HCT116 (cell line): Measurements from ENCODE around the gene SIK3. TPM values are rescaled to one million over a fixed set of nuclear protein-coding genes. Genes with fewer than 3 reads are reported as not detected.

Experiments
- ATAC-seq: fragments of 200-7000 bp; cut with Tn5 transposase; 2 replicates; pipeline ENCODE4 v1.9.1; 2020; ENCODE audit warnings: mild to moderate bottlenecking, moderate library complexity
- BruUV-seq: library from RNA; stranded (reverse); fragments of 400-500 nt; replicated peaks from 2 replicates; lab custom pipeline; 2021; lab: Mats Ljungman, UMichigan
- CTCF ChIA-PET: fragments of 300-600 bp; sonication (Branson Sonifier 250); formaldehyde crosslinking; loops from one replicate; lab custom pipeline; 2021; ENCODE audit warnings: antibody characterized with exemption; lab: Charles Lee
- POLR2A ChIA-PET: fragments of 300-600, 350-600 bp; sonication (Branson Sonifier 250); formaldehyde crosslinking; loops from one replicate; lab custom pipeline; 2021; ENCODE audit warnings: antibody characterized with exemption; lab: Charles Lee
- RAD21 ChIA-PET, 2 experiments: fragments of 300-600 bp; sonication (Branson Sonifier 250); formaldehyde crosslinking; loops; one replicate each; lab custom pipeline; 2023; ENCODE audit warnings: low total read pairs in 2 of 2; ENCODE audit not compliant: uncharacterized antibody in 2 of 2, unreplicated experiment in 2 of 2, low non-redundant PET in 1 of 2; lab: Charles Lee
- DNase-seq: peaks from one replicate; pipeline ENCODE4 v3.0.0-alpha.2; 2010; ENCODE audit warnings: low read depth, low spot score
- H2AFZ ChIP-seq: fragments of 200-600 bp; shearing (Covaris generic), sonication (generic); 2 replicates; pipeline ENCODE4 v1.6.1; 2017; ENCODE audit warnings: low read depth, mixed run types, mixed read lengths, antibody characterized with exemption, low read length; ENCODE audit not compliant: poor library complexity, severe bottlenecking
- H3K27ac ChIP-seq: 2 replicates; pipeline ENCODE4 v1.5.1; 2012; ENCODE audit warnings: low read depth, low read length
- H3K27me3 ChIP-seq: fragments of 200-600 bp; sonication (generic); 2 replicates; pipeline ENCODE4 v1.6.1; 2016; ENCODE audit warnings: mixed run types, low read length, mixed read lengths; ENCODE audit not compliant: insufficient read depth
- H3K36me3 ChIP-seq, 2 experiments: fragments of 200-500 bp in 1 of 2; fragments of 200-600 bp in 1 of 2; sonication (Bioruptor generic) in 1 of 2; sonication (generic) in 1 of 2; 2 replicates each; pipeline versions ENCODE4 v1.5.1 to v1.6.1; 2014 to 2016; ENCODE audit warnings: low read length in 2 of 2, inconsistent platforms in 1 of 2, mixed read lengths in 1 of 2, mixed run types in 1 of 2; ENCODE audit not compliant: insufficient read depth in 2 of 2, control insufficient read depth in 1 of 2
- H3K4me1 ChIP-seq, 2 experiments: fragments of 200-600 bp in 1 of 2; sonication (generic) in 1 of 2; 2 replicates each; pipeline versions ENCODE4 v1.5.1 to v1.6.1; 2012 to 2017; ENCODE audit warnings: low read length in 2 of 2, inconsistent platforms in 1 of 2, mild to moderate bottlenecking in 1 of 2, mixed read lengths in 1 of 2, mixed run types in 1 of 2, moderate library complexity in 1 of 2; ENCODE audit not compliant: insufficient read depth in 2 of 2, control insufficient read depth in 1 of 2
- H3K4me2 ChIP-seq: fragments of 200-600 bp; sonication (generic); 2 replicates; pipeline ENCODE4 v1.6.1; 2017; ENCODE audit warnings: mixed run types, low read length, mixed read lengths
- H3K4me3 ChIP-seq, 2 experiments: fragments of 200-600 bp in 1 of 2; sonication (generic) in 1 of 2; replicated peaks in 1 of 2; 2 replicates each; pipeline ENCODE4 v1.5.1; 2011 to 2016; ENCODE audit warnings: low read length in 2 of 2, control low read depth in 1 of 2, low read depth in 1 of 2, mild to moderate bottlenecking in 1 of 2, mixed read lengths in 1 of 2, mixed run types in 1 of 2
- H3K79me2 ChIP-seq: fragments of 200-600 bp; sonication (generic); 2 replicates; pipeline ENCODE4 v1.6.1; 2017; ENCODE audit warnings: mild to moderate bottlenecking, mixed run types, low read length, moderate library complexity, mixed read lengths; ENCODE audit not compliant: insufficient read depth
- H3K9ac ChIP-seq: fragments of 200-600 bp; sonication (generic); 2 replicates; pipeline ENCODE4 v1.6.1; 2016; ENCODE audit warnings: low read length, mixed read lengths
- H3K9me2 ChIP-seq: fragments of 200-600 bp; sonication (generic), shearing (Covaris generic); 2 replicates; pipeline ENCODE4 v1.6.1; 2017; ENCODE audit warnings: mixed run types, mild to moderate bottlenecking, moderate library complexity; ENCODE audit not compliant: insufficient read depth
- H3K9me3 ChIP-seq, 2 experiments: fragments of 200-500 bp in 1 of 2; fragments of 200-600 bp in 1 of 2; sonication (Bioruptor generic) in 1 of 2; sonication (generic) in 1 of 2; 2 replicates each; pipeline ENCODE4 v1.6.1; 2014 to 2017; ENCODE audit warnings: low read length in 2 of 2, mixed read lengths in 2 of 2, inconsistent platforms in 1 of 2, low read depth in 1 of 2, mild to moderate bottlenecking in 1 of 2, mixed run types in 1 of 2, moderate library complexity in 1 of 2; ENCODE audit not compliant: control insufficient read depth in 1 of 2, insufficient read depth in 1 of 2
- H4K20me1 ChIP-seq: fragments of 200-600 bp; sonication (generic), shearing (Covaris generic); 2 replicates; pipeline ENCODE4 v1.6.1; 2017; ENCODE audit warnings: mixed run types, mild to moderate bottlenecking, moderate library complexity; ENCODE audit not compliant: insufficient read depth
- ELF1 ChIP-seq: IDR thresholded peaks from 2 replicates; pipeline ENCODE4 v1.6.1; 2012; ENCODE audit warnings: low read depth, borderline replicate concordance
- POLR2AphosphoS5 ChIP-seq: IDR thresholded peaks from 2 replicates; pipeline ENCODE4 v1.6.1; 2011; ENCODE audit warnings: mild to moderate bottlenecking, low read depth, low read length, moderate library complexity
- SP1 ChIP-seq: IDR thresholded peaks from 2 replicates; pipeline ENCODE4 v1.6.1; 2012; ENCODE audit warnings: low read depth
- SRF ChIP-seq: IDR thresholded peaks from 2 replicates; pipeline ENCODE4 v1.6.1; 2012; ENCODE audit warnings: low read depth
- YY1 ChIP-seq: IDR thresholded peaks from 2 replicates; pipeline ENCODE4 v1.6.1; 2011; ENCODE audit warnings: low read length, low read depth, moderate library complexity, mild to moderate bottlenecking; ENCODE audit not compliant: insufficient replicate concordance; ENCODE audit errors: extremely low read depth
- intact Hi-C: fragments of 100-400 bp; cut with micrococcal nuclease; formaldehyde crosslinking; loops from 2 replicates; pipeline ENCODE4 v1.10.0; 2022
- total RNA-seq: library from RNA; stranded (reverse); gene quantifications from one replicate; pipeline ENCODE4 v1.2.1, GENCODE V29; 2021; ENCODE audit not compliant: unreplicated experiment
- TF ChIP-seq, protein P1 (sequence below): IDR thresholded peaks from 2 replicates; pipeline ENCODE4 v1.6.1; 2011; ENCODE audit warnings: mild to moderate bottlenecking, low read length, moderate library complexity; ENCODE audit not compliant: insufficient replicate concordance; ENCODE audit errors: extremely low read depth
- TF ChIP-seq, protein P2 (sequence below), 3 experiments: fragments of 200-600 bp in 1 of 3; sonication (generic) in 1 of 3; IDR thresholded peaks in 2 of 3; conservative IDR thresholded peaks in 1 of 3; 2 replicates each; pipeline ENCODE4 v1.5.1; 2012 to 2017; ENCODE audit warnings: low read depth in 2 of 3, low read length in 2 of 3, antibody characterized with exemption in 1 of 3, borderline replicate concordance in 1 of 3, control low read depth in 1 of 3, mild to moderate bottlenecking in 1 of 3, mixed read lengths in 1 of 3, mixed run types in 1 of 3, moderate library complexity in 1 of 3; ENCODE audit not compliant: insufficient read depth in 1 of 3

SIK3 gene
- total RNA-seq, 1 experiment from 2014 or later, result 21.0 TPM

DNA sequence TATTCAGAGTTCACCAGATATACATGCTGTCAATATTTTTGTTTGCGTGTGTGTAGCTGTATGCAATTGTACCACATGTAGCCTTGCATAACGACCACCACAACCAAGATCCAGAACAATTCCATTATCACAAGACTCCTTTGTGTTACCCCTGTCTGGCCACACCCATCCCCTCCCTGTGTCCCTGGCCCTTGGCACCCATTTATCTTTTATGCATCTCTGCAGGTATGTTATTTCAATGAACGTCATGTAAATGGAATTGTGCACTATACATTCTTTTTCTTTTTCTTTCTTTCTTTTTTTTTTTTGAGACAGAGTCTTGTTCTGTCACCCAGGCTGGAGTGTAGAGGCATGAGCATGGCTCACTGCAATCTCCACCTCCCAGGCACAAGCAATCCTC, 36.2 kb upstream of the SIK3 start:
- Histone ChIP-seq H3K9me2 (no peaks in the 10 kb centered on the region), H3K9me3 (no peaks in the 10 kb centered on the region), H3K79me2 (no peaks in the 10 kb centered on the region), H3K4me3 (no peak overlapping the region), H3K36me3 (no peaks in the 10 kb centered on the region), H3K27ac (no peak overlapping the region), H3K4me2 (no peak overlapping the region), H3K27me3 (no peaks in the 10 kb centered on the region), H3K9ac (no peak overlapping the region), H3K4me1 (peaks cover 0 to 6% of the 10 kb centered on the region in 2 experiments; a peak in 2 of 4 replicates), H2AFZ (no peak overlapping the region), H4K20me1 (no peaks in the 10 kb centered on the region)
- RAD21 ChIA-PET, result no interaction called here
- CTCF ChIA-PET, result no interaction called here
- TF ChIP-seq, protein P1, sequence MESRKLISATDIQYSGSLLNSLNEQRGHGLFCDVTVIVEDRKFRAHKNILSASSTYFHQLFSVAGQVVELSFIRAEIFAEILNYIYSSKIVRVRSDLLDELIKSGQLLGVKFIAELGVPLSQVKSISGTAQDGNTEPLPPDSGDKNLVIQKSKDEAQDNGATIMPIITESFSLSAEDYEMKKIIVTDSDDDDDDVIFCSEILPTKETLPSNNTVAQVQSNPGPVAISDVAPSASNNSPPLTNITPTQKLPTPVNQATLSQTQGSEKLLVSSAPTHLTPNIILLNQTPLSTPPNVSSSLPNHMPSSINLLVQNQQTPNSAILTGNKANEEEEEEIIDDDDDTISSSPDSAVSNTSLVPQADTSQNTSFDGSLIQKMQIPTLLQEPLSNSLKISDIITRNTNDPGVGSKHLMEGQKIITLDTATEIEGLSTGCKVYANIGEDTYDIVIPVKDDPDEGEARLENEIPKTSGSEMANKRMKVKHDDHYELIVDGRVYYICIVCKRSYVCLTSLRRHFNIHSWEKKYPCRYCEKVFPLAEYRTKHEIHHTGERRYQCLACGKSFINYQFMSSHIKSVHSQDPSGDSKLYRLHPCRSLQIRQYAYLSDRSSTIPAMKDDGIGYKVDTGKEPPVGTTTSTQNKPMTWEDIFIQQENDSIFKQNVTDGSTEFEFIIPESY, result no peak
- no peak for TF ChIP-seq YY1
- TF ChIP-seq SRF, result no peak
- no peak for TF ChIP-seq ELF1
- TF ChIP-seq, protein P2, sequence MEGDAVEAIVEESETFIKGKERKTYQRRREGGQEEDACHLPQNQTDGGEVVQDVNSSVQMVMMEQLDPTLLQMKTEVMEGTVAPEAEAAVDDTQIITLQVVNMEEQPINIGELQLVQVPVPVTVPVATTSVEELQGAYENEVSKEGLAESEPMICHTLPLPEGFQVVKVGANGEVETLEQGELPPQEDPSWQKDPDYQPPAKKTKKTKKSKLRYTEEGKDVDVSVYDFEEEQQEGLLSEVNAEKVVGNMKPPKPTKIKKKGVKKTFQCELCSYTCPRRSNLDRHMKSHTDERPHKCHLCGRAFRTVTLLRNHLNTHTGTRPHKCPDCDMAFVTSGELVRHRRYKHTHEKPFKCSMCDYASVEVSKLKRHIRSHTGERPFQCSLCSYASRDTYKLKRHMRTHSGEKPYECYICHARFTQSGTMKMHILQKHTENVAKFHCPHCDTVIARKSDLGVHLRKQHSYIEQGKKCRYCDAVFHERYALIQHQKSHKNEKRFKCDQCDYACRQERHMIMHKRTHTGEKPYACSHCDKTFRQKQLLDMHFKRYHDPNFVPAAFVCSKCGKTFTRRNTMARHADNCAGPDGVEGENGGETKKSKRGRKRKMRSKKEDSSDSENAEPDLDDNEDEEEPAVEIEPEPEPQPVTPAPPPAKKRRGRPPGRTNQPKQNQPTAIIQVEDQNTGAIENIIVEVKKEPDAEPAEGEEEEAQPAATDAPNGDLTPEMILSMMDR (IDR thresholded peaks at IDR 0.05 in 2 of 3, conservative IDR thresholded peaks at IDR 0.05 in 1 of 3; ENCODE audit: borderline replicate concordance in 1 of 3, insufficient read depth in 1 of 3, low read depth in 2 of 3, low read length in 2 of 3), result no peak
- TF ChIP-seq SP1, result no peak
- no peak for TF ChIP-seq POLR2AphosphoS5
- no peak for ATAC-seq
- BruUV-seq, result no TSS peak
- POLR2A ChIA-PET, result interaction anchor here (1.4 kb wide), 1 partner anchor 10 kb away, joined by 9 read pairs; the partner anchor contains the start of gene PAFAH1B2
- no peak for DNase-seq
- intact Hi-C loops, result loop anchor here (2.0 kb wide), 1 partner anchor 74 kb away; no protein-coding TSS in a partner anchor
